DOHH2 (cell line): ENCODE results near the gene NOL9.

ENCODE experiments used
- H3F3A ChIP-seq: fragments of 200-600 bp; sonication (generic), shearing (Covaris generic); 2 replicates; pipeline ENCODE4 v1.6.0; 2016; ENCODE audit warnings: antibody characterized with exemption, mild to moderate bottlenecking; ENCODE audit not compliant: control insufficient read depth, insufficient read depth
- H3K27ac ChIP-seq: fragments of 200-600 bp; sonication (generic); 2 replicates; pipeline ENCODE4 v1.5.1; 2014; ENCODE audit warnings: low read depth, mild to moderate bottlenecking, low read length, moderate library complexity
- H3K27me3 ChIP-seq: fragments of 200-600 bp; sonication (generic); 2 replicates; pipeline ENCODE4 v1.6.1; 2014; ENCODE audit warnings: mild to moderate bottlenecking, low read length, mixed read lengths; ENCODE audit not compliant: control insufficient read depth
- H3K36me3 ChIP-seq: fragments of 200-600 bp; sonication (generic); 2 replicates; pipeline ENCODE4 v1.6.1; 2014; ENCODE audit warnings: mild to moderate bottlenecking, low read length, moderate library complexity, mixed read lengths; ENCODE audit not compliant: control insufficient read depth
- H3K4me1 ChIP-seq: fragments of 200-600 bp; sonication (generic); 2 replicates; pipeline ENCODE4 v1.6.1; 2014; ENCODE audit warnings: mild to moderate bottlenecking, low read length, mixed read lengths; ENCODE audit not compliant: control insufficient read depth
- H3K4me2 ChIP-seq: fragments of 200-600 bp; sonication (generic); 2 replicates; pipeline ENCODE4 v1.6.0; 2014; ENCODE audit warnings: mild to moderate bottlenecking, low read length, moderate library complexity
- H3K4me3 ChIP-seq: fragments of 200-600 bp; sonication (generic); 2 replicates; pipeline ENCODE4 v1.5.1; 2014; ENCODE audit warnings: mild to moderate bottlenecking, low read length, mixed read lengths
- H3K79me2 ChIP-seq: fragments of 200-600 bp; sonication (generic); 2 replicates; pipeline ENCODE4 v1.6.1; 2014; ENCODE audit warnings: mild to moderate bottlenecking, low read length, mixed read lengths; ENCODE audit not compliant: control insufficient read depth
- H3K9me2 ChIP-seq: fragments of 200-600 bp; sonication (generic); replicated peaks from 2 replicates; pipeline ENCODE4 v1.6.1; 2014; ENCODE audit warnings: mild to moderate bottlenecking, low read length, mixed read lengths; ENCODE audit not compliant: control insufficient read depth
- H3K9me3 ChIP-seq: fragments of 200-600 bp; sonication (generic); 2 replicates; pipeline ENCODE4 v1.6.1; 2014; ENCODE audit warnings: antibody characterized with exemption, low read length, mixed read lengths; ENCODE audit not compliant: control insufficient read depth, insufficient read depth
- H4K20me1 ChIP-seq: fragments of 200-600 bp; sonication (generic); 2 replicates; pipeline ENCODE4 v1.6.0; 2014; ENCODE audit warnings: low read depth, mild to moderate bottlenecking, antibody characterized with exemption, low read length, moderate library complexity; ENCODE audit not compliant: control insufficient read depth, insufficient read depth
- CTCF ChIP-seq: fragments of 200-600 bp; sonication (generic); IDR thresholded peaks from one replicate; pipeline ENCODE4 v1.5.1; 2014; ENCODE audit warnings: antibody characterized with exemption, mild to moderate bottlenecking, low read depth, low read length; ENCODE audit not compliant: poor library complexity, severe bottlenecking
- EZH2phosphoT487 ChIP-seq: fragments of 200-600 bp; sonication (generic); IDR thresholded peaks from 2 replicates; pipeline ENCODE4 v1.6.1; 2017; ENCODE audit warnings: borderline replicate concordance, mild to moderate bottlenecking, antibody characterized with exemption, low read length, moderate library complexity, mixed read lengths

Gene NOL9

GRCh38 chr1:6554907-6555778, 830 bp upstream of the NOL9 start, which contains the start of gene TAS1R1:
Gene TAS1R1, plus strand, starts transcription at chr1:6555307. Its CDS starts 67 bp downstream, at chr1:6555374.
- Histone ChIP-seq H3K27ac (peak within 1 kb of the TSS; percentile 39), H3K4me1 (peaks cover 20% of the 10 kb centered on the region), H3K9me2 (no peaks in the 10 kb centered on the region), H3K4me2 (peak within 1 kb of the TSS; percentile 87), H4K20me1 (no peaks in the 10 kb centered on the region), H3K36me3 (peaks cover 20% of the 10 kb centered on the region), H3K9me3 (no peaks in the 10 kb centered on the region), H3K27me3 (no peaks in the 10 kb centered on the region), H3K4me3 (peak within 1 kb of the TSS; percentile 98), H3K79me2 (peaks cover 35% of the 10 kb centered on the region), H3F3A (no peaks in the 10 kb centered on the region; the same call in 1 of the 2 replicates)
- TF ChIP-seq EZH2phosphoT487 (no peak), CTCF (no peak)

- H4K20me1 ChIP-seq = peaks cover 6% of the 10 kb centered on the region; the same call in 1 of the 2 replicates
- no peaks in the 10 kb centered on the region for H3K9me2 ChIP-seq
- H3K4me1 ChIP-seq = no peaks in the 10 kb centered on the region
- TF ChIP-seq EZH2phosphoT487 = no peak
- H3K27ac ChIP-seq = no peak overlapping the region
- no peak overlapping the region for H3K4me2 ChIP-seq
- H3K36me3 ChIP-seq = peaks cover 77% of the 10 kb centered on the region
- no peaks in the 10 kb centered on the region for H3K9me3 ChIP-seq
- H3K79me2 ChIP-seq = peaks cover 27% of the 10 kb centered on the region
- H3K27me3 ChIP-seq = no peaks in the 10 kb centered on the region
- H3K4me3 ChIP-seq = no peak overlapping the region
- H3F3A ChIP-seq = no peaks in the 10 kb centered on the region
These were observed 7.0 kb downstream of the NOL9 start for GRCh38 chr1:6547301-6547700.

GRCh38 chr1:6546326-6546725, 8.0 kb downstream of the NOL9 start:
- peaks cover 21% of the 10 kb centered on the region for H3K79me2 ChIP-seq
- no peak overlapping the region for H3K4me2 ChIP-seq
- peaks cover 82% of the 10 kb centered on the region for H3K36me3 ChIP-seq
- peaks cover 6% of the 10 kb centered on the region; the same call in 1 of the 2 replicates for H4K20me1 ChIP-seq
- no peaks in the 10 kb centered on the region for H3K27me3 ChIP-seq
- H3K27ac ChIP-seq = no peak overlapping the region
- H3K9me2 ChIP-seq = no peaks in the 10 kb centered on the region
- no peaks in the 10 kb centered on the region for H3K4me1 ChIP-seq
- TF ChIP-seq EZH2phosphoT487 = no peak
- no peak for TF ChIP-seq CTCF
- no peaks in the 10 kb centered on the region for H3K9me3 ChIP-seq
- no peaks in the 10 kb centered on the region for H3F3A ChIP-seq
- H3K4me3 ChIP-seq = no peak overlapping the region
